ENCODE data around the gene ARAP2. TPM values are rescaled to one million over a fixed set of nuclear protein-coding genes. Genes with fewer than 3 reads are reported as not detected.

The ARAP2 gene
- total RNA-seq, 1 donor from 2014 or later, result 80.8 TPM

GRCh38 chr4:36267486-36268268, 23.4 kb upstream of the ARAP2 start:
- intact Hi-C loops (cut with micrococcal nuclease), result loop anchor here (1.0 to 10.0 kb wide), 2 partner anchors 12 to 287 kb away; no protein-coding TSS in a partner anchor

- intact Hi-C loops (cut with micrococcal nuclease), result loop anchor here (10.0 kb wide), 1 partner anchor 290 kb away; no protein-coding TSS in a partner anchor
Observed at GRCh38 chr4:36264207-36264826, 20.0 kb upstream of the ARAP2 start.

GRCh38 chr4:36260731-36261130, 16.4 kb upstream of the ARAP2 start:
- intact Hi-C loops (cut with micrococcal nuclease), result loop anchor here (10.0 kb wide), 1 partner anchor 294 kb away; no protein-coding TSS in a partner anchor

GRCh38 chr4:36256398-36256891, 12.1 kb upstream of the ARAP2 start:
- intact Hi-C loops (cut with micrococcal nuclease), result no loop called here

- intact Hi-C loops (cut with micrococcal nuclease), result loop anchor here (1.0 to 2.0 kb wide), 10 partner anchors 11 to 144 kb away; partner anchors contain the start of gene ARAP2
Observed at GRCh38 chr4:36255577-36255976, 11.3 kb upstream of the ARAP2 start.

GRCh38 chr4:36254371-36254770, 10.1 kb upstream of the ARAP2 start:
- intact Hi-C loops (cut with micrococcal nuclease), result loop anchor here (2.0 kb wide), 1 partner anchor 14 kb away; no protein-coding TSS in a partner anchor

GRCh38 chr4:36251983-36252382, 7.7 kb upstream of the ARAP2 start:
- intact Hi-C loops (cut with micrococcal nuclease), result no loop called here

- intact Hi-C loops (cut with micrococcal nuclease), result no loop called here
Observed at GRCh38 chr4:36249610-36250009, 5.3 kb upstream of the ARAP2 start.

- intact Hi-C loops (cut with micrococcal nuclease), result loop anchor here (1.0 kb wide), 3 partner anchors 12 to 156 kb away; no protein-coding TSS in a partner anchor
Observed at GRCh38 chr4:36243355-36244256, 708 bp downstream of the ARAP2 start.

GRCh38 chr4:36242629-36243354, 1.5 kb downstream of the ARAP2 start:
- intact Hi-C loops (cut with micrococcal nuclease), result loop anchor here (1.0 kb wide), 7 partner anchors 27 to 157 kb away; no protein-coding TSS in a partner anchor

GRCh38 chr4:36241771-36242170, 2.5 kb downstream of the ARAP2 start:
- intact Hi-C loops (cut with micrococcal nuclease), result loop anchor here (1.0 to 2.0 kb wide), 8 partner anchors 13 to 153 kb away; no protein-coding TSS in a partner anchor

GRCh38 chr4:36237366-36238313, 6.7 kb downstream of the ARAP2 start:
- intact Hi-C loops (cut with micrococcal nuclease), result no loop called here

GRCh38 chr4:36236159-36236558, 8.2 kb downstream of the ARAP2 start:
- intact Hi-C loops (cut with micrococcal nuclease), result no loop called here

GRCh38 chr4:36235306-36235705, 9.0 kb downstream of the ARAP2 start:
- intact Hi-C loops (cut with micrococcal nuclease), result no loop called here

- intact Hi-C loops (cut with micrococcal nuclease), result no loop called here
Observed at GRCh38 chr4:36233567-36234266, 10.6 kb downstream of the ARAP2 start.

- intact Hi-C loops (cut with micrococcal nuclease), result no loop called here
Observed at GRCh38 chr4:36230534-36230933, 13.8 kb downstream of the ARAP2 start.

- intact Hi-C loops (cut with micrococcal nuclease), result no loop called here
Observed at GRCh38 chr4:36227913-36228312, 16.4 kb downstream of the ARAP2 start.

- intact Hi-C loops (cut with micrococcal nuclease), result no loop called here
Observed at GRCh38 chr4:36226430-36227227, 17.7 kb downstream of the ARAP2 start.
